Measurements from ENCODE around the gene USP17L28.
"Not testable (repeated sequence)": the region's sequence is repeated elsewhere in the genome, so short reads cannot be mapped to it uniquely, and the experiment has no call there.

DNA sequence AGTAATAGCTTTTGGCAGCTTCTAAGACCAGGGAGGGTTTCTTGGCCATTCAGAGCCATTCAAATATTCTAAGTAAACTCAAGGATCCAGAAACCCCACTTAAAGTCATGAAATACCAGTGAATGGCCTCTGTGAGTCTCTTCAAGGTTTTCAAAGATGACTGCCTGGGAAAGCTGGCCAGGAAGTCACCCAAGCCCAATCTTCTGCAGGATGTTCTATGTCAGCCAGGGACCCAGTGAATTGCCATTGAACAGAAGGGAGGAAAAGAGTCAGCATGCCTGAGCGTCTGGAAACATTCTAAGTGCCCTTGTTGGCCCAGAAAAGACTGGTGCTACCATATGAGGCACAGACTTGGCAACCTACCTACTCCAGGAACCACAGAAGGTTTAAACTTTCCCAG is 31.2 kb downstream of the USP17L28 start:
- TF ChIP-seq, protein P1, sequence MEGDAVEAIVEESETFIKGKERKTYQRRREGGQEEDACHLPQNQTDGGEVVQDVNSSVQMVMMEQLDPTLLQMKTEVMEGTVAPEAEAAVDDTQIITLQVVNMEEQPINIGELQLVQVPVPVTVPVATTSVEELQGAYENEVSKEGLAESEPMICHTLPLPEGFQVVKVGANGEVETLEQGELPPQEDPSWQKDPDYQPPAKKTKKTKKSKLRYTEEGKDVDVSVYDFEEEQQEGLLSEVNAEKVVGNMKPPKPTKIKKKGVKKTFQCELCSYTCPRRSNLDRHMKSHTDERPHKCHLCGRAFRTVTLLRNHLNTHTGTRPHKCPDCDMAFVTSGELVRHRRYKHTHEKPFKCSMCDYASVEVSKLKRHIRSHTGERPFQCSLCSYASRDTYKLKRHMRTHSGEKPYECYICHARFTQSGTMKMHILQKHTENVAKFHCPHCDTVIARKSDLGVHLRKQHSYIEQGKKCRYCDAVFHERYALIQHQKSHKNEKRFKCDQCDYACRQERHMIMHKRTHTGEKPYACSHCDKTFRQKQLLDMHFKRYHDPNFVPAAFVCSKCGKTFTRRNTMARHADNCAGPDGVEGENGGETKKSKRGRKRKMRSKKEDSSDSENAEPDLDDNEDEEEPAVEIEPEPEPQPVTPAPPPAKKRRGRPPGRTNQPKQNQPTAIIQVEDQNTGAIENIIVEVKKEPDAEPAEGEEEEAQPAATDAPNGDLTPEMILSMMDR (IDR thresholded peaks at IDR 0.05) = not testable (repeated sequence)
- not testable (repeated sequence) for TF ChIP-seq POLR2A (IDR thresholded peaks at IDR 0.05)
